Spleen (tissue), 7 donors: ENCODE data around the gene ATRN.

Source experiments
- CTCF ChIP-seq, 11 experiments: fragments of 200-600 bp in 7 of 11; fragments of 450-650 bp in 4 of 11; sonication (generic) in 4 of 11; IDR thresholded peaks in 8 of 11; conservative IDR thresholded peaks in 3 of 11; 1 replicate in 7 of 11; 2 replicates in 4 of 11; pipeline versions ENCODE4 v1.4.0 to v1.8.0; 2016 to 2021; ENCODE audit warnings: antibody characterized with exemption in 11 of 11, inconsistent platforms in 4 of 11, mild to moderate bottlenecking in 1 of 11
- POLR2A ChIP-seq, 3 donors: fragments of 450-650 bp; IDR thresholded peaks; one replicate each; pipeline ENCODE4 v1.5.1; 2017; ENCODE audit warnings: antibody characterized with exemption in 3 of 3, mild to moderate bottlenecking in 1 of 3
- donor health status: DM: no; HTN: no; CAD: no; lungs with moderate emphysema.
- donor health status: DM: no; HTN: no; CAD: no.
- donor health status: DM: no; HTN: no; CAD: no.

GRCh38 chr20:3674995-3675900, 204.4 kb downstream of the ATRN start:
- TF ChIP-seq POLR2A (IDR thresholded peaks at IDR 0.05) (no peak), CTCF (IDR thresholded peaks at IDR 0.05 in 8 of 11, conservative IDR thresholded peaks at IDR 0.05 in 3 of 11) (no peak)
